Stimulated activated CD4-positive, alpha-beta T cell treated with anti-CD3 and anti-CD28 coated beads, Interleukin-12 subunit alpha, Interleukin-12 subunit beta, amount 100 ng/mL, for 24 hours (primary cell): ENCODE results near the gene PRR30.

Experiments used
- DNase-seq, 2 experiments: peaks; one replicate each; pipeline ENCODE4 v3.0.0-alpha.2; 2020; ENCODE audit warnings: low read depth in 2 of 2

PRR30 gene

GRCh38 chr2:27097341-27097740 is 41.9 kb downstream of the PRR30 start:
- no peak for DNase-seq

- no peak for DNase-seq
Measured at GRCh38 chr2:27096748-27097297, 42.4 kb downstream of the PRR30 start.

- DNase-seq, result peak in 1 of 2 experiments; percentile 31
Measured at GRCh38 chr2:27095745-27096651, 43.2 kb downstream of the PRR30 start.

GRCh38 chr2:27095427-27095744 is 43.8 kb downstream of the PRR30 start:
- DNase-seq, result no peak

GRCh38 chr2:27094353-27094984 is 44.7 kb downstream of the PRR30 start:
- no peak for DNase-seq

GRCh38 chr2:27093430-27094352 is 45.5 kb downstream of the PRR30 start:
- DNase-seq, result no peak

GRCh38 chr2:27092696-27093429 is 46.3 kb downstream of the PRR30 start:
- no peak for DNase-seq

GRCh38 chr2:27091746-27092695 is 47.2 kb downstream of the PRR30 start:
- no peak for DNase-seq

GRCh38 chr2:27089111-27089954 is 49.9 kb downstream of the PRR30 start:
- DNase-seq, result no peak

- no peak for DNase-seq
Measured at GRCh38 chr2:27088634-27089033, 50.6 kb downstream of the PRR30 start.

GRCh38 chr2:27087823-27088410 is 51.3 kb downstream of the PRR30 start:
- DNase-seq, result no peak
